Tibial nerve (tissue), 4 donors: ENCODE measurements around the gene TICAM2. TPM values are rescaled to one million over a fixed set of nuclear protein-coding genes. Genes with fewer than 3 reads are reported as not detected.
A peak's percentile ranks its signal among the peaks of the same experiment; 100 is the strongest.

Experiments
- DNase-seq, 2 donors: peaks; one replicate each; pipeline ENCODE4 v3.0.0-alpha.2; 2019; ENCODE audit warnings: low spot score in 2 of 2
- H3K27ac ChIP-seq, 4 donors: fragments of 200-600 bp; sonication (generic) in 3 of 4; one replicate each; pipeline ENCODE4 v1.5.1; 2017 to 2019; ENCODE audit warnings: mild to moderate bottlenecking in 1 of 4
- H3K27me3 ChIP-seq, 2 donors: fragments of 200-600 bp; sonication (generic) in 1 of 2; one replicate each; pipeline versions ENCODE4 v1.5.1 to v1.6.0; 2017 to 2019
- H3K36me3 ChIP-seq, 3 donors: fragments of 200-600 bp; sonication (generic); one replicate each; pipeline ENCODE4 v1.5.1; 2018 to 2019
- H3K4me1 ChIP-seq, 4 donors: fragments of 200-600 bp; sonication (generic) in 3 of 4; one replicate each; pipeline ENCODE4 v1.5.1; 2017 to 2019
- H3K4me3 ChIP-seq, 4 donors: fragments of 200-600 bp; sonication (generic) in 3 of 4; one replicate each; pipeline ENCODE4 v1.5.1; 2017 to 2019; ENCODE audit warnings: mild to moderate bottlenecking in 1 of 4, moderate library complexity in 1 of 4
- H3K9me3 ChIP-seq, 4 donors: fragments of 200-600 bp; sonication (generic) in 3 of 4; one replicate each; pipeline ENCODE4 v1.5.1; 2017 to 2019
- CTCF ChIP-seq, 5 experiments: fragments of 200-600 bp in 3 of 5; fragments of 450-650 bp in 2 of 5; sonication (generic) in 3 of 5; IDR thresholded peaks; one replicate each; pipeline ENCODE4 v1.5.1; 2016 to 2019; ENCODE audit warnings: antibody characterized with exemption in 5 of 5, mild to moderate bottlenecking in 3 of 5, moderate library complexity in 2 of 5
- EP300 ChIP-seq, 2 donors: sonication (generic); formaldehyde crosslinking; IDR thresholded peaks; one replicate each; pipeline ENCODE4 v1.6.1; 2017; ENCODE audit warnings: antibody characterized with exemption in 2 of 2, mild to moderate bottlenecking in 1 of 2
- POLR2A ChIP-seq, 2 donors: fragments of 450-650 bp; IDR thresholded peaks; one replicate each; pipeline ENCODE4 v1.6.1; 2017; ENCODE audit warnings: antibody characterized with exemption in 2 of 2, mild to moderate bottlenecking in 2 of 2, moderate library complexity in 2 of 2
- WGBS, 2 donors: methylation state at CpG; one replicate each; pipeline ENCODE4 v1.1.5; 2018; 5-methylcytosine and 5-hydroxymethylcytosine counted together
- total RNA-seq, 4 donors: library from RNA; depleted of rRNA; stranded (reverse); fragments of >200 nt; gene quantifications; one replicate each; pipeline ENCODE4 v1.1.0, GENCODE V29; 2016

TICAM2 gene
- total RNA-seq, 4 donors from 2014 or later = 1.0 to 2.8 (median 1.8) TPM

- Histone ChIP-seq H3K4me3 (no peak overlapping the region), H3K36me3 (peaks cover 3 to 69% (median 7%) of the 10 kb centered on the region in 3 donors), H3K4me1 (peaks cover 0 to 14% (median 0%) of the 10 kb centered on the region in 4 donors), H3K27me3 (no peaks in the 10 kb centered on the region), H3K27ac (no peak overlapping the region), H3K9me3 (no peaks in the 10 kb centered on the region)
- no peak for DNase-seq
- no peak for TF ChIP-seq EP300 (IDR thresholded peaks at IDR 0.05)
- TF ChIP-seq POLR2A (IDR thresholded peaks at IDR 0.05) = no peak
- TF ChIP-seq CTCF (IDR thresholded peaks at IDR 0.05) = no peak
These were observed 14.2 kb upstream of the TICAM2 start for GRCh38 chr5:115616472-115616871.

GRCh38 chr5:115611873-115612272, 9.6 kb upstream of the TICAM2 start:
- H3K9me3 ChIP-seq = no peaks in the 10 kb centered on the region

GRCh38 chr5:115607935-115608334, 5.7 kb upstream of the TICAM2 start:
- H3K4me3 ChIP-seq = no peak overlapping the region
- H3K9me3 ChIP-seq = no peaks in the 10 kb centered on the region
- 91 to 92% methylated on average over 2 of the region's 2 CpGs for WGBS, 2 donors
- TF ChIP-seq EP300 (IDR thresholded peaks at IDR 0.05) = no peak
- TF ChIP-seq POLR2A (IDR thresholded peaks at IDR 0.05) = no peak
- no peak for TF ChIP-seq CTCF (IDR thresholded peaks at IDR 0.05)
- no peaks in the 10 kb centered on the region for H3K27me3 ChIP-seq
- peaks cover 0 to 22% (median 2%) of the 10 kb centered on the region in 4 donors for H3K4me1 ChIP-seq
- DNase-seq = no peak
- peaks cover 0 to 14% (median 0%) of the 10 kb centered on the region in 3 donors for H3K36me3 ChIP-seq
- no peak overlapping the region for H3K27ac ChIP-seq

More at GRCh38 chr5:115611873-115612272, 9.6 kb upstream of the TICAM2 start:
- Histone ChIP-seq H3K27me3 (no peaks in the 10 kb centered on the region), H3K4me1 (peaks cover 0 to 14% (median 0%) of the 10 kb centered on the region in 4 donors), H3K27ac (no peak overlapping the region), H3K4me3 (no peak overlapping the region), H3K36me3 (peaks cover 0 to 36% (median 0%) of the 10 kb centered on the region in 3 donors)
- 96 to 97% methylated on average over 5 of the region's 5 CpGs for WGBS, 2 donors
- TF ChIP-seq POLR2A (IDR thresholded peaks at IDR 0.05) (no peak), CTCF (IDR thresholded peaks at IDR 0.05) (no peak), EP300 (IDR thresholded peaks at IDR 0.05) (no peak)
- DNase-seq = no peak

- Histone ChIP-seq H3K36me3 (peaks cover 0 to 1% (median 0%) of the 10 kb centered on the region in 3 donors), H3K27me3 (no peaks in the 10 kb centered on the region), H3K27ac (no peak overlapping the region), H3K4me3 (no peak overlapping the region), H3K9me3 (no peaks in the 10 kb centered on the region), H3K4me1 (peaks cover 0 to 37% (median 11%) of the 10 kb centered on the region in 4 donors)
- TF ChIP-seq EP300 (IDR thresholded peaks at IDR 0.05) (no peak), CTCF (IDR thresholded peaks at IDR 0.05) (no peak), POLR2A (IDR thresholded peaks at IDR 0.05) (no peak)
- no peak for DNase-seq
- WGBS, 2 donors = 67 to 80% methylated on average over 3 of the region's 3 CpGs
These were observed 3.2 kb upstream of the TICAM2 start for GRCh38 chr5:115605436-115605835.

GRCh38 chr5:115602591-115603125, 379 bp upstream of the TICAM2 start:
- H3K27me3 ChIP-seq = no peaks in the 10 kb centered on the region
- DNase-seq = no peak
- H3K9me3 ChIP-seq = no peaks in the 10 kb centered on the region
- H3K36me3 ChIP-seq = no peaks in the 10 kb centered on the region
- H3K4me1 ChIP-seq = peaks cover 0 to 40% (median 20%) of the 10 kb centered on the region in 4 donors
- H3K27ac ChIP-seq = peak overlapping the region; percentile 81 to 96 (median 94)
- peak overlapping the region; percentile 81 to 91 (median 85) for H3K4me3 ChIP-seq
- TF ChIP-seq CTCF (IDR thresholded peaks at IDR 0.05) = no peak
- TF ChIP-seq POLR2A (IDR thresholded peaks at IDR 0.05) = no peak
- no peak for TF ChIP-seq EP300 (IDR thresholded peaks at IDR 0.05)
- 34 to 37% methylated on average over 11 of the region's 11 CpGs for WGBS, 2 donors
